A204.1 (cell line): Measurements from ENCODE around the gene CCR4.
"Not testable (repeated sequence)": the region's sequence is repeated elsewhere in the genome, so short reads cannot be mapped to it uniquely, and the experiment has no call there.

Source experiments
- FAIRE-seq: peaks from 2 replicates; lab custom pipeline; 2012; peaks lifted over from hg19 to GRCh38; lab: Jason Lieb, UNC

CCR4 gene

GRCh38 chr3:32983124-32983523 lies 31.7 kb downstream of the CCR4 start:
- no peak for FAIRE-seq

- not testable (repeated sequence) for FAIRE-seq
Measured at GRCh38 chr3:32984918-32985317, 33.5 kb downstream of the CCR4 start.

- FAIRE-seq = no peak
Measured at GRCh38 chr3:32989171-32989570, 37.7 kb downstream of the CCR4 start.

GRCh38 chr3:32990116-32990515 lies 38.7 kb downstream of the CCR4 start:
- no peak for FAIRE-seq

- no peak for FAIRE-seq
Measured at GRCh38 chr3:32991781-32992180, 40.3 kb downstream of the CCR4 start.

GRCh38 chr3:32992310-32992686 lies 40.9 kb downstream of the CCR4 start:
- no peak for FAIRE-seq

- FAIRE-seq = no peak
Measured at GRCh38 chr3:32994045-32994444, 42.6 kb downstream of the CCR4 start.

- no peak for FAIRE-seq
Measured at GRCh38 chr3:32995098-32995497, 43.7 kb downstream of the CCR4 start.

GRCh38 chr3:32996048-32996754 lies 44.8 kb downstream of the CCR4 start:
- FAIRE-seq = no peak

- no peak for FAIRE-seq
Measured at GRCh38 chr3:32996755-32997091, 45.3 kb downstream of the CCR4 start.

GRCh38 chr3:32998631-32999451 lies 47.4 kb downstream of the CCR4 start:
- FAIRE-seq = no peak

GRCh38 chr3:33000691-33001385 lies 49.4 kb downstream of the CCR4 start:
- no peak for FAIRE-seq

- no peak for FAIRE-seq
Measured at GRCh38 chr3:33001889-33002288, 50.4 kb downstream of the CCR4 start.

- FAIRE-seq = no peak
Measured at GRCh38 chr3:33003308-33003707, 51.9 kb downstream of the CCR4 start.

GRCh38 chr3:33004205-33004604 lies 52.8 kb downstream of the CCR4 start:
- no peak for FAIRE-seq

- FAIRE-seq = no peak
Measured at GRCh38 chr3:33004961-33005360, 53.5 kb downstream of the CCR4 start.
